Measurements from ENCODE around the gene REXO1. TPM values are rescaled to one million over a fixed set of nuclear protein-coding genes. Genes with fewer than 3 reads are reported as not detected.

The REXO1 gene
- polyA plus RNA-seq, 1 experiment: 5.4 TPM

DNA sequence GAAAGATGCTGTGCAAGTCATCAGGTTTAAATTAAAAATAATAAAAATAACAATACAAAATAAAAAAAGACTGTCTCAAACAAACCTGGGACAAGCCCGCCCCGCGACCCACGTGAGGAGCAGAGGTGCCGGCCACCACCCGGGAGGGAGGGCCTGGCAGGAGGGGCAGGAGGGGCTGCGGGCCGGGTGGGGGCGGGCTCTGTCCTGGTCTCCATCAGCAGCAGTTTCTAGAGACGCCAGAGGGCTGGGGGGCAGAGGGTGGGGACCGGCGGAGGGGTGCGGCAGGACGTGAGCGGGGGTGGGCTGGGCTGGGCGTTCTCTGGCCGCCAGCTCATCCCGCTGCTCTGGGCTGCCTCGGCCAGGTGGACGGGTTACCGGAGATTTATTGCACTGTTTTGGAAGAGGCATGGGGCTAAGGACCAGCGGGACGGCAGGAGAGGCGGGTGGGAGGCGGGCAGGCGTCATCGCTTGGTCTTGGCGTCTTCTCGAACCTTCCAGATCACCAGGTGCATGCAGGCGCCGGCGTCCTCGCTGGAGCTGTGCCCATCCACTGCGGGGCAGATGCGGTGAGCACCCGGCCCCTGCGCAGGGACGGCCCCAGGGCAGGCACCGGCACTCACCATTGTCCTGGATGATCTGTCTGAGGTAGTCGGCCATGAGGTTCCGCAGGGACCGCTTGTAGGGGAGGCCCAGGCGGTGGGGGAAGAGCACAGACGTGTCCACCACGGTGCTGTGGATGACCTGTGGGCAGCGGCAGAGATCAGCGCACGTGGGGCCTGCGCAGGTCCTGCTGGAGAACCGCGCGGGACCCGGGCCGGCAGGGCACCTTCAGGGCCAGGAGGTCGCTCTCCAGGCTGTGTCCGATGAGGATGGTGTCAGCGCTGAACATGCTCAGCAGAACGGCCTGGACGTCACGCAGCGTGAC, 32.4 kb downstream of the REXO1 start:
- Histone ChIP-seq H3K9me3 (ENCODE audit: control insufficient read depth, insufficient read depth, low read length) (no peaks in the 10 kb centered on the region; the same call in 1 of the 2 replicates), H3K27ac (ENCODE audit: low read depth, low read length) (no peak overlapping the region), H3K27me3 (ENCODE audit: control insufficient read depth, insufficient read depth, low read length) (no peaks in the 10 kb centered on the region), H3K4me3 (ENCODE audit: low read depth, low read length) (no peak overlapping the region)
- no peak for DNase-seq (ENCODE audit: low read depth, low spot score)
- ChIA-PET CTCF (no interaction called here), POLR2A (no interaction called here)
- TF ChIP-seq, protein P1, sequence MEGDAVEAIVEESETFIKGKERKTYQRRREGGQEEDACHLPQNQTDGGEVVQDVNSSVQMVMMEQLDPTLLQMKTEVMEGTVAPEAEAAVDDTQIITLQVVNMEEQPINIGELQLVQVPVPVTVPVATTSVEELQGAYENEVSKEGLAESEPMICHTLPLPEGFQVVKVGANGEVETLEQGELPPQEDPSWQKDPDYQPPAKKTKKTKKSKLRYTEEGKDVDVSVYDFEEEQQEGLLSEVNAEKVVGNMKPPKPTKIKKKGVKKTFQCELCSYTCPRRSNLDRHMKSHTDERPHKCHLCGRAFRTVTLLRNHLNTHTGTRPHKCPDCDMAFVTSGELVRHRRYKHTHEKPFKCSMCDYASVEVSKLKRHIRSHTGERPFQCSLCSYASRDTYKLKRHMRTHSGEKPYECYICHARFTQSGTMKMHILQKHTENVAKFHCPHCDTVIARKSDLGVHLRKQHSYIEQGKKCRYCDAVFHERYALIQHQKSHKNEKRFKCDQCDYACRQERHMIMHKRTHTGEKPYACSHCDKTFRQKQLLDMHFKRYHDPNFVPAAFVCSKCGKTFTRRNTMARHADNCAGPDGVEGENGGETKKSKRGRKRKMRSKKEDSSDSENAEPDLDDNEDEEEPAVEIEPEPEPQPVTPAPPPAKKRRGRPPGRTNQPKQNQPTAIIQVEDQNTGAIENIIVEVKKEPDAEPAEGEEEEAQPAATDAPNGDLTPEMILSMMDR (IDR thresholded peaks at IDR 0.05; ENCODE audit: low read depth, low read length): no peak

DNA sequence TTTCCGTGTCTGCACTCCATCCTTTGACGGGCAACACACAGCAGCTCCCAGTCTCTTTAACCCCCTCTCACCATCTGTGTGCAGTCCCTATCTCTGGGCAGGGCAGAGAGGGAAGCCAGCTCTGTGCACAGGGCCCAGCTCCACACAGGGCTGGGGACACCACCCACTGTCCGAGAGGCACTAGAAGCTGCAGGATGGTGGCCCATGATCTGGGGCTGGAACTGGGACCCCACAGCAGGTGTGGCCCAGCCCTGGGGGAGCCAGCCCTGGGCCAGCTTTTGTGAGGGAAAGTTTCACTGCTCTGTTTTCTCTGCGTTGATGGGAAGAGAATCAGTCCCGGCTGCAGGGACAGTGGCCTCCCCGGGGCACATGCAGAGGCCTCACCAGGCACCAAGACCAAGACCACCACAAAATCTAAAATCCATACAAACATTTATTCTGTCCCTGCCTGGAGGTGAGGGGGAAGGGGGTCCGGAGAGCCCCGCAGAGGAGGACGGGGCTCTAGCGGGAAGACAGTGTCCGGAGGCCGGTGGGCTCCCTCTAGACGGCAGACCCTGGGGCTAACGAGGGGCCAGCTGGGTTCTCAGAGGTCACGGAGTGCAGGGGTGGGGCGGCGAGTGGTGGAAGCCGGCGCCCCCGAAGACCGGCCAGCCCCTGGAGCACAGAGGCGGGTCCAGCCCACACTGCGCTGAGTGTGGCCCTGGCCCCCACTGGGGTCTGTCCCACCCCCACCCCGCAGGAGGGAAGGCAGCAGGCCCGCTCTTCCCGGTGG, 33.3 kb downstream of the REXO1 start:
- CTCF ChIA-PET: interaction anchor here (2.2 kb wide), 1 partner anchor 11 kb away, joined by 9 read pairs; no protein-coding TSS in a partner anchor
- no peak for DNase-seq (ENCODE audit: low read depth, low spot score)
- POLR2A ChIA-PET: no interaction called here

DNA sequence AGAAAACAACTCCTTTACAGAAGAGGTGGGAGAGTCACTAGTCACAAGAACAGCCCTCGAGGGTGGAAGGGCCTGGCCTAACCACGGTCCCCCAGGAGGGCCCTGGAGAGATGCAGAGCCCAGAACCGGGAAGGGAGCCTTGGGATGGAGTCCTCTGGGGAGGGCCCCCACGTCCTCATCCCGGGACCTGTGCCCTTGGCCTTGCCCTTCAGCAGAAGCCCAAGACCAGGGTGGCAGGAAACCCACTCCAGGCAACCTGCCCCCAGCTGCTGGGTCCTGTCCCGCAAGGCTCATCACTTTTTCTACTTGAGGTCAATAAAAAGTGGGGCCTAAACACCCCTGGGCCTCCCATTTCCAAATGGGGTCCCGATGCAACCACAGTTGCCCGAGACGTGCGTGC, 33.9 kb downstream of the REXO1 start:
- TF ChIP-seq, protein P1 (IDR thresholded peaks at IDR 0.05; ENCODE audit: low read depth, low read length): no peak
- H3K9me3 ChIP-seq (ENCODE audit: control insufficient read depth, insufficient read depth, low read length): no peaks in the 10 kb centered on the region; the same call in 1 of the 2 replicates
- no peaks in the 10 kb centered on the region for H3K27me3 ChIP-seq (ENCODE audit: control insufficient read depth, insufficient read depth, low read length)
- H3K27ac ChIP-seq (ENCODE audit: low read depth, low read length): no peak overlapping the region
- POLR2A ChIA-PET: no interaction called here
- no peak for DNase-seq (ENCODE audit: low read depth, low spot score)
- H3K4me3 ChIP-seq (ENCODE audit: low read depth, low read length): no peak overlapping the region
- CTCF ChIA-PET: interaction anchor here (0.9 to 2.2 kb wide), 2 partner anchors 12 to 142 kb away, joined by 3 to 9 read pairs; no protein-coding TSS in a partner anchor

More for the DNA sequence above, 33.3 kb downstream of the REXO1 start:
- no peaks in the 10 kb centered on the region; the same call in 1 of the 2 replicates for H3K9me3 ChIP-seq (ENCODE audit: control insufficient read depth, insufficient read depth, low read length)
- H3K4me3 ChIP-seq (ENCODE audit: low read depth, low read length): no peak overlapping the region
- TF ChIP-seq, protein P1 (IDR thresholded peaks at IDR 0.05; ENCODE audit: low read depth, low read length): no peak
- no peak overlapping the region for H3K27ac ChIP-seq (ENCODE audit: low read depth, low read length)
- H3K27me3 ChIP-seq (ENCODE audit: control insufficient read depth, insufficient read depth, low read length): no peaks in the 10 kb centered on the region

DNA sequence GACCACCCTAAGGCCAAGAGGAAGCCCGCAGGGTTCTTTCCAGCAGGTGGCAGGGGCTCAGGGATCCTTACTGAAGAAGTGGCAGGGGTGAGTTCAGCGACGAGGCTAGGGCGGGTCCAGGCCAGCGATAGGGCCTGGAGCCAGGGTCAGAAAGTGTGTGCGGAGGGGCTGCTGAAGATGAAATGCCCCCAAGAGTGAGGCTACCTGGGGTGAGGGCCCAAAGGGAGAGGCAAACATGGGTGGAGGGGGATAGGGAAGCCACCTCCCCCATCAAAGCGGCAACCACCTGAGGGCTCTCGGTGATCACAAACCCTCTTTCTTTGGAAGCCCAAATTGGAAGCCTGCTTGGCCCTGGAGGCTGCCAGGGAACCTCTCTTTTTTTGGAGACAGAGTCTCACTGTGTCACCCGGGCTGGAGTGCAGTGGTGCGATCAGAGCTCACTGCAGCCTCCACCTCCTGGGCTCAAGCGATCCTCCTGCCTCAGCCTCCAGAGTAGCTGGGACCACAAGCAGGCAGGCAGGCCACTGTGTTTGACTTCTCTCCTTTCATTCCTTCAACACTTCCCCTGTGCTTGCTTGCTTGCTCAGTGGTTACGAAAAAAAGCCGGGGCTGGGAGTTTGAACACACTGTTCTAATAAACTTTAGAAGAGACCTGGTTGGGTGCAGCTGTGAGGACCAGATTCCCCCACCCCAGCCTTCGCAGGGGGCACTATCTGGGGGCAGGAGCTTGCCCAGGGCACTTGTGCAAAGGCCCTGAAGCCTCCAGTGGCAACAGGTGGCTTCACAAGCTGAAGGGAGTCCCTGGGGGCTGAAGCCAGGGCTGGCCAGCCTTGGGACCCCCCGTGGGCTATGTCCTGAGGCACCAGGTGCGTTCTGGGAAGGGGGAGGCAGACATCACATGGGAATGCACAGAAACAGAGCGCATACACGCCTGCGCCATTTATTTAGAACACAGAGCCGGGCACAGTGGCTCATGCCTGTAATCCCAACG, 34.8 kb downstream of the REXO1 start:
- DNase-seq (ENCODE audit: low read depth, low spot score): no peak
- TF ChIP-seq, protein P1 (IDR thresholded peaks at IDR 0.05; ENCODE audit: low read depth, low read length): no peak
- peak overlapping the region; percentile 73 for H3K4me3 ChIP-seq (ENCODE audit: low read depth, low read length)
- ChIA-PET CTCF (interaction anchor here (0.9 to 2.2 kb wide), 2 partner anchors 13 to 142 kb away, joined by 3 to 9 read pairs; no protein-coding TSS in a partner anchor), POLR2A (no interaction called here)
- H3K9me3 ChIP-seq (ENCODE audit: control insufficient read depth, insufficient read depth, low read length): no peaks in the 10 kb centered on the region; the same call in 1 of the 2 replicates
- no peaks in the 10 kb centered on the region for H3K27me3 ChIP-seq (ENCODE audit: control insufficient read depth, insufficient read depth, low read length)
- no peak overlapping the region for H3K27ac ChIP-seq (ENCODE audit: low read depth, low read length)
